NCI-H345 treated with DMSO at 0.1 percent for 48 hours (cell line): ENCODE measurements around the gene YY1AP1.
"Not testable (repeated sequence)": the region's sequence is repeated elsewhere in the genome, so short reads cannot be mapped to it uniquely, and the experiment has no call there.

ENCODE experiments used
- DNase-seq: peaks from one replicate; lab custom pipeline; 2025; ENCODE audit not compliant: unreplicated experiment; lab: John Stamatoyannopoulos, UW

The YY1AP1 gene

DNA sequence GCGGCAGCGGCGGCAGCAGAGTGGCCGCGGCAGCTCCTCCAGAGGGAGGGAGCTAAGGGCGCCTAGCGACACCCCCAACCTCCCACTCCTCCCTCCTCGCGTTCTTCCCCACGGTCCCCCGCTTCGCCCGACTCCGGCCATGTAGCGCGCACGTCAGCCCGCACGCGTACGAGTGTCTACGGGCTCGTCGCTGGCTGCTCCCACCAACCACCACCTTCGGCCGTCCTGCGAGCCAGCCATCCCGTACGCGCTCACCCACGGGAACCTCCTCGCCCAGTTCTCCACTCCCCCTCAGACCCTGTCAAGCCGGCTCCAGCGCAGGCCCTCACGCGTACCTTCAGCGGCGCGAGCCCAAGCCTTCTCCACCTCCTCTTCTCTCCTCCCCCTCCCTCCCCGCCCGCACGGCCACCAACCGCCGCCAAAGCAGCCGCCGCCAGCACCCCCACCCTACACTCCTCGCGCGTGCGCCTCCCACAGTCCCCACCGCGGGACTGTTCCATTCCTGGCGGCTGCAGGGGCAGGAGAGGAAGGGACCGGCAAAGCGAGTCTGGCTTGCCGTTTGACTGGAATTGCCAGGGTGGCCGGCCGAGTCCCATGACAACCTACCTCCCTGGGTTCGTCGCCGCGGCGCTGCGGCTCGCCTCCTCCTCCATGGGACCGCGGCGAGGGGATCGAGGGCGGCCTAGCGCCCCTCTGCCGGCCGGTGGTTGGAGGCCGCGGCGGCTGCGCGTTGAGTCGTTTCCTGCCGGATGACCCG is at the start of gene YY1AP1:
YY1AP1 (minus strand) TSS at position 451 of the 757 bp plus-strand sequence. CDS start 8,338 bp downstream, outside the sequence.
- DNase-seq, result peak; percentile 97

GRCh38 chr1:155729031-155729898 is 40.7 kb upstream of the YY1AP1 start:
- DNase-seq, result no peak

DNA sequence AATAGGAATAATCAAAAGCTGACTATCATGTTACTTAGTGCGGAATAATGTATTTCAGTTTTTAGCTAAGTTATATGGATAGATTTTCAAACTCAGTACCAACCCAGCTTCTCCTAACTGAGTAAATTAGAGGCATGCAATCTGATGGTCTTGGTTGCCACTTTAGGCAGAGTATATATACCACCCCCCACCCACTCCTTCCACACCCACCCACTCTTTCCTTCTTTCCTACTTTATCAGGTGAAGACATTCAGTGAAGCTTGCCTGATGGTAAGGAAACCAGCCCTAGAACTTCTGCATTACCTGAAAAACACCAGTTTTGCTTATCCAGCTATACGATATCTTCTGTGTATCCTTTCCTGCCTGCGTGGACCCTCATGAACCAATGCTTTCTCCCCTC is 36.6 kb upstream of the YY1AP1 start:
- DNase-seq, result no peak

GRCh38 chr1:155719703-155720102 is 31.1 kb upstream of the YY1AP1 start:
- DNase-seq, result no peak

DNA sequence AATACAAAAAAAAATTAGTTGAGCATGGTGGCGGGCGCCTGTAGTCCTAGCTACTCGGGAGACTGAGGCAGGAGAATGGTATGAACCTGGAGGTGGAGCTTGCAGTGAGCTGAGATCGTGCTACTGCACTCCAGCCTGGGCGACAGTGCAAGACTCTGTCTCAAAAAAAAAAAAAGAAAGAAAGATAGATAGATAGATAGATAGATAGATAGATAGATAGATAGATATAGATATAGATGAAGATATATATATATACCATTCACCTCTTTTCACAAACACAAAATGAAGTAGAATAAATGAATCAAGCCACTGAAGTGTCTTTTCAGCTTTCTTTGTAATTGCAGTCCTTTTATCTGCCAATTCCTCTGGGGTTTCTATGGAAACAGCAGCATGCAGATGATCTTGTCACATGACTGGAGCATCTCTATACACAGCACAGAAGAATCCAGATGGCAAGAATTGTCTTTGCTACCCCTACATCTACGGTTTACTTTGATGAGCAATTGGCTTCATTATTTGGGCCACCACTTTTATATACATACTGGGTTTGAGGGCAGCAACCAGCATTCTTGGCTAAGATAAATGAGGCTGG is 30.0 kb upstream of the YY1AP1 start:
- not testable (repeated sequence) for DNase-seq

- DNase-seq, result no peak
Observed at GRCh38 chr1:155717041-155717440, 28.5 kb upstream of the YY1AP1 start.

DNA sequence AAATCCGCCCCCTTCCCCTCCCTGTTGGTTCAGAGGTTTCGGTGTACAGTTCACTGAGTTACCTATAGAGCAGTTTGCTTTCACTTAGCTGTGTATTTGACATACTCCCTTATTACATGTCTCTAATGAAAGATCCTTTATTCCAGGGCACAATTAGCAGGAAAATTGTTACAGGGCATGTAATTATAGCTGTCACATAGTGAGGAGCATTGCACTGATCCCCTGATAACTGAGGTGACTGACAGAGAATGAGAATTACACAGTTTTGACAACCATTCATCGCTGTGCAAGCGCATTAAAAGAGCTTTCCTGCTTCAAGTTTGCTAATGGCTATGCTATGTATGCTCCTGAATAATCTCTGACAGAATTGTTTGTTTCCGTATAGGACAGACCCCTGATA is 27.2 kb upstream of the YY1AP1 start:
- no peak for DNase-seq

- not testable (repeated sequence) for DNase-seq
Observed at GRCh38 chr1:155715056-155715455, 26.5 kb upstream of the YY1AP1 start.

DNA sequence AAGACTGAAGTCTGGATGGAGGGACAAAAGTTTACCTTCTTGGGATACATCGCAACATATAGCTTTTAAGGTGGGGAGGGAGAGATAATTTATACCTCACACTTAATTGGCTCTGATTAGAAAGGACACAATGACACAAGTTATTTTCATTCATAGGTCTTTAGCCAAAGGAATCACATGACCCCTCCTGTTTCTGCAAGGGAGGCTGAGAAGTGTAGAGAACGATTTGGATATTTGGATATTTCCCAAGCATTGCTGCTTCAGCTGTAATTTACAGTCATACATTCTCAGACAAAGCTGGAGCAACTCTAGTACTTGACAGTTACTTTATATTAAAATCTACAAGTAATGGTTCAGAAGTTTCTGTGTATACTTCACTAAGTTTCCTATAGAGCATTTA is 24.5 kb upstream of the YY1AP1 start:
- DNase-seq, result no peak

- DNase-seq, result not testable (repeated sequence)
Observed at GRCh38 chr1:155712636-155713035, 24.1 kb upstream of the YY1AP1 start.

- not testable (repeated sequence) for DNase-seq
Observed at GRCh38 chr1:155711457-155711856, 22.9 kb upstream of the YY1AP1 start.

GRCh38 chr1:155709391-155709790 is 20.8 kb upstream of the YY1AP1 start:
- no peak for DNase-seq

DNA sequence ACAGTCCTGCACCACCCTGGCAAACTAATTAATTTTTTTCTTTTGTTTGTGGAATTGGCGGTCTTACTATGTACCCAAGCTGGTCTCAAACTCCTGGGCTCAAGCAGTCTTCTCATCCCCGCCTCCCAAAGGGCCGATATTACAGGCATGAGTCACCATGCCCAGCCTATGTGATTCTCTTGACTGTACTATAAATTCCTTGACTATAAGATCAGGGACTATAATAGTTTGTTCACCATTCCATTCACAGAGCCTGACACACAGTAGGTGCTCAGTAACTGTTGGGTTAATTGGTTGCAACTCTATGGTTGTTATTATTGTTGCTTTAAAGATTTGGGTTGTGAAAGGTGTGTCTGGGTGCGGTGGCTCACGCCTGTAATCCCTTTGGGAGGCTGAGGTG is 17.6 kb upstream of the YY1AP1 start:
- no peak for DNase-seq

- not testable (repeated sequence) for DNase-seq
Observed at GRCh38 chr1:155704414-155704813, 15.8 kb upstream of the YY1AP1 start.

DNA sequence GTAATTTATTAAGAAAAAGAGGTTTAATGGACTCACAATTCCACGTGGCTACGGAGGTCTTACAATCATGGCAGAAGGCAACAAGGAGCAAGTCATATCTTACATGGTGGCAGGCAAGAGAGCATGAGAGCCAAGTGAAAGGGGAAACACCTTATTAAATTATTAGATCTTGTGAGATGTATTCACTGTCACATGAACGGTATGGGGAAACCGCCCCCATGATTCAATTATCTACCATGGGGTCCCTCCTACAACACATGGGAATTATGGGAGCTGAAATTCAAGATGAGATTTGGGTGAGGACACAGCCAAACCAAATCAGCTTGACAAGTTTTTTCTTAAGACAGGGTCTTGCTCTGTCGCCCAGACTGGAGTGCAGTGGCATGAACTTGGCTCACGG is 14.6 kb upstream of the YY1AP1 start:
- DNase-seq, result no peak

GRCh38 chr1:155701675-155702074 is 13.1 kb upstream of the YY1AP1 start:
- DNase-seq, result not testable (repeated sequence)

DNA sequence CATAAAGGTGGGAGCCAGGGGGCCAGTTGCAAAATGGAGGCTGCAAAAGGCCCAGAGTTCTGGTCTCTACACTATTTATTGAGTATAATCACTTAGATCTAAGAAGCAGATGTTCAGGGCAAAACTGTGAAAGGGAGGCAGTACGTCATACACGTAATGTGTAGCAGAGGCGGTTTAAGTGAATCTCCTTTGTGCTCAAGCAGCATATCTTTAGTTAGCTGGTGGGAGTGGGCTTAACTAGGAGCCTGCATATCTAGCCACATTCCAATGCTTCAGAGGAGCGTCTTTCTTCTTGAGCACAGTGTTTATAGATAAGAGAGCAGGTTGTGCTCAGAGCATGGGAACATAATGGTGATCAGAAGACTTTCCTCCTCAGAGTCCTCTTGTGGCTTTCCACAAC is 10.5 kb upstream of the YY1AP1 start:
- not testable (repeated sequence) for DNase-seq

DNA sequence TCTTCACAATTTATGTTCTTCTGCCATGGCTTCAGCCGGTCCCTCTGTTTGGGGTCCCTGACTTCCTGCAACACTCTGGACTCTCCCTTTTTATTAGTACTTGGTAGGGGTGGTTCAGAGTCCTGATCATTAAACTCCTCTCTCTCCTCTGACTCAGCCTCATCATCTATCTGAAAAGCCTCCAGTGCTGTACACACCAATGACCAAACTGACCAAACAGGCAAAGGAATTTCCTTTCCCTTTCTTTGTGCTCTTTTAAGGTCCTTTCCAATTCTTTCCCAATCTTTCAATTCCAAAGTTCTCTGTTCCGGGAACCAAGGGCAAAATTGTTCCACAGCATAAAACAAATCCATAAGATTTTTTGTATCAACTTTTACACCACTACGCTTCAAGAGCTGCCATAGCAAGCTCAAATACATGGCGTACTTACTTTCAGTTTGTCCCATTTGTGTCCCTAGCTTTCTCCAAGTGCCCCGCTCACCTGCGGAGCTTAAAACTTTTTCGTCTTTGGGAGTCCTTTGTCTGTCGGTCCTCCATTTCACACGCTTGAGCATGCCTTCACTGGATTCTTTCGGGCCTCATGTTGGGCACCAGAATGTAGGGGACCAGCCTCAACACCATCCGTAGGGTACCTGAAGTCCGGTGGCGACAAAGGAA is 9.9 kb upstream of the YY1AP1 start:
- no peak for DNase-seq

- not testable (repeated sequence) for DNase-seq
Observed at GRCh38 chr1:155697616-155698015, 9.0 kb upstream of the YY1AP1 start.

DNA sequence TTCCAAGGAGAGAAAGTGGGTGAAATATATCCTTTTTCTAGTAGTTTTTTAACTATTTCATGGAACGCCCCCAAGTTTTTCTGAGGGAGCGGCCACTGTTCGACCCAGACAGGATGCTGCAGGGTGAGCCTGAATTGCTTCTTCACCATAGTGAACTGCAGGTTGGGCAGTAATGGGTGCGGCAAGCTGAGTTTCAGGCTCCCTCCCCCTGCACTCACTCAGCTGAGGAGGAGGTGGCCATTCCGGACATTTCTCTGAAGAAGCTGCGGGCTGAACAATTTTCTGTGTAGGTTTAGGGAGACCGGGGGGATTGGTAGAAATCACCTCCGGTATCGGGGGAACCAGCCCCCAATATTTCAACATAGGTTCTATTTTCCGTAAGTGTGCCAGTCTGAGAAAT is 8.5 kb upstream of the YY1AP1 start:
- DNase-seq, result no peak

GRCh38 chr1:155696524-155696923 is 8.0 kb upstream of the YY1AP1 start:
- DNase-seq, result no peak
